ENCODE data around the gene CCNI.
A peak's percentile ranks its signal among the peaks of the same experiment; 100 is the strongest.

CCNI gene

DNA sequence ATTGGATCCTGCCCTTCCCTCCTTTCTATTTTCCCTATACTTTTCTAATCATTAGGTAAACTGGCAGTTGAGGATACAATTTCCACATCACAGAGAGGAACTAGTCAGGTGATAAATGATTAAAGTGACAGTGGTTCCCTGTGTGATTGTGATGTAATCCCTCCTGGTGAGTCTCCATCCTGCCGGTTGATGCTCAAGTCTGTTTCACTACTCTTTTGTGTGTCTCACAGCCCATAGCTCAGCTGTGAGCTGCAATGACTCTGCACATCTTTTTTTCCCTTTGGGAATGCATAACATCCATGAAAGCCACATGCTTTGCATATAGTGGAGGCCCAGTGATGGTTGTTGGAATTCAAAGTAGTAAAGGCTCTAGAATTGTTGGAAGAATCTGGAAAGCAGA is 60.4 kb downstream of the CCNI start:
- H3K4me3 ChIP-seq (ENCODE audit: low read depth, low read length), result no peak overlapping the region
- peak; percentile 84 for DNase-seq (ENCODE audit: low read depth)
- TF ChIP-seq, protein P1, sequence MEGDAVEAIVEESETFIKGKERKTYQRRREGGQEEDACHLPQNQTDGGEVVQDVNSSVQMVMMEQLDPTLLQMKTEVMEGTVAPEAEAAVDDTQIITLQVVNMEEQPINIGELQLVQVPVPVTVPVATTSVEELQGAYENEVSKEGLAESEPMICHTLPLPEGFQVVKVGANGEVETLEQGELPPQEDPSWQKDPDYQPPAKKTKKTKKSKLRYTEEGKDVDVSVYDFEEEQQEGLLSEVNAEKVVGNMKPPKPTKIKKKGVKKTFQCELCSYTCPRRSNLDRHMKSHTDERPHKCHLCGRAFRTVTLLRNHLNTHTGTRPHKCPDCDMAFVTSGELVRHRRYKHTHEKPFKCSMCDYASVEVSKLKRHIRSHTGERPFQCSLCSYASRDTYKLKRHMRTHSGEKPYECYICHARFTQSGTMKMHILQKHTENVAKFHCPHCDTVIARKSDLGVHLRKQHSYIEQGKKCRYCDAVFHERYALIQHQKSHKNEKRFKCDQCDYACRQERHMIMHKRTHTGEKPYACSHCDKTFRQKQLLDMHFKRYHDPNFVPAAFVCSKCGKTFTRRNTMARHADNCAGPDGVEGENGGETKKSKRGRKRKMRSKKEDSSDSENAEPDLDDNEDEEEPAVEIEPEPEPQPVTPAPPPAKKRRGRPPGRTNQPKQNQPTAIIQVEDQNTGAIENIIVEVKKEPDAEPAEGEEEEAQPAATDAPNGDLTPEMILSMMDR (conservative IDR thresholded peaks at IDR 0.05; ENCODE audit: low read depth, low read length), result no peak

DNA sequence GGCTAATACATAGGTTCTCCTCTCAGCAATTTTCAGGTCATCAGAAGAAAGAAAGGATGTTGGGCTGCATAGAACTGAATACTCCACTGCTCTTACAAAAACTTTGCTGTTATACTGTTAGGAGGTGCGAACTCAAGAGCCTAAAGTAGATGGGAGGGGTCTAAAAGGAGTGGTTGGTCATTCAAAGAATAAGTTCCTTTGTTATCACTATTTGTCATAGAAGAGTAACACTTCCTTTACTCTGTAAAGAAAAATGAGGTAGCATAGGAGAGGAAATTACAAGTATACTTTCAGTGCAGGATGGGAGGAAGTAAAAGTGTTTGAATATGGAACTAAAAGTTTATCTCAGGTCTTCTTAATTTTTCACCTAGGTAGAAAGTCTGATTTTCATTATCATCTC is 61.5 kb downstream of the CCNI start:
- DNase-seq (ENCODE audit: low read depth), result no peak
- no peak overlapping the region for H3K4me3 ChIP-seq (ENCODE audit: low read depth, low read length)
- TF ChIP-seq, protein P1 (conservative IDR thresholded peaks at IDR 0.05; ENCODE audit: low read depth, low read length), result no peak

DNA sequence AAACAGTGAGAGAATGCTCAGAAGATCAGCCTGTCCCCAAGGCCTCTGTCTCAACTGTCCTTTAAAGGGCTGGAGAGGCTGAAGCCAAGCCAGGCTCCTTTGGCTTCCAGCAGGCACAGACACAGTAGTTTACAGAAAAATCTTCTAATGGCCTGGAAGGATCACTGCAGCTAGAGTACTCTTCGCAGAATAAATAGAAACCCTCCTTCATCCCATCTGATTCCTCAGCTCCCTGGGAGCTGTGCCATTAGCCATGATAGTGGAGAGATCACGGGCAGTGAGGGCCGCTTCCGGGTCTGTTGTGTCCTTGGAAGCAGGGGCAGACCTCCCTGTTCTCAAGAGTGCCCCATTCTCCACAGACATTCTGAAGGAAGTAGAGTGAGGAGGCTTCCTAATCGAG is 63.1 kb downstream of the CCNI start:
- TF ChIP-seq, protein P1 (conservative IDR thresholded peaks at IDR 0.05; ENCODE audit: low read depth, low read length), result no peak
- no peak overlapping the region for H3K4me3 ChIP-seq (ENCODE audit: low read depth, low read length)
- no peak for DNase-seq (ENCODE audit: low read depth)

DNA sequence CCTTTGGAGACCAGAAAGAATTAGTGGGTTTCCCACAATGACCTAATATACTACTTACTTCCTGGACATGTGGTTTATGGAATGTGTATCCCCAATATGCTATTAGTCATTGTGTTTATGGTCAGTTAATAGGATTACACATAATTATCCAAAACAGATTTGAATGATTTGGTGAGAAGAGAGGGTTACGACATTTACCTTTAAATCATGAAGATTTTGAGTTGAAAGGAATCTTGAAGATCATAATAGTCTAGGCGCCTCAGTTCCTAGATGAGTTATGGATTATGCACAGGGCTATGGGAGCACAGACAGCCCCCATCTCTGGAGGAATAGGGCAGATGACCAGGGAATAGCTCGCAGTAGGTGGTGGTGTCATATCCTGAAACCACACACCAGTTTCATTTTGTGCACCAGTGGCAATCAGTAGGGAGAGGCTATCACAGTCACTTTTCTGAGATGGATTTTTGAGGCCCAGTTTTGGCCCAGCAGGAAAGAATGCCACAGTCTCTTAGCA is 64.9 kb downstream of the CCNI start:
- H3K4me3 ChIP-seq (ENCODE audit: low read depth, low read length), result no peak overlapping the region
- DNase-seq (ENCODE audit: low read depth), result peak; percentile 84
- TF ChIP-seq, protein P1 (conservative IDR thresholded peaks at IDR 0.05; ENCODE audit: low read depth, low read length), result no peak

DNA sequence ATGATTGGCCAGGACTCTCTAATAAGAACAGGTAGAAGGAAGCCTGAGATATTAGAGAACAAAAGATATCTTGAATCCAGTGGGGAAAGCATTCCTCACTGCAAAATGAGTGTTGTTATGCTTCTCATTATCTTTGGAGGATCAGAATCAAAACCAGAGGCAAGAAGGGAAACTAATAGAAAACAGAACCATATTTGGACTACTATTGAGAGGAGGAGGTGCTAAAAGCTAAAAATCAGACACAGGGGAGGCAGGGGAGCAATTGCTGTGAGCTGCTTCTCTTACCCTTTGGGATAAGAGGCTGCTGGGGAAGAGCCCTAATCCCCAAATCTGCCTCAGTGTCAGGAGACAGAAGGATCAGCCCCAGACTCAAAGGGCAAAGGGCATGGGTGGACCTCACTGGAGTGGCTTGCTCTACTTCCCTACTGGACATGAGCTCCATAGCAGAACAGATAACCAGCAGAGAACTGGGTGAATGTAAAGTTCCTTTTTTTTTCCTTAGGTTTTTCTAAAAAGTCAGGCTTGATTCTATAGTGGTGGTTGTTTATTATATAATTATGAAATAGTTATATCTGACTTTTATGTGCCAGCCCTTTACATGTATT is 66.2 kb downstream of the CCNI start:
- DNase-seq (ENCODE audit: low read depth), result no peak
- TF ChIP-seq, protein P1 (conservative IDR thresholded peaks at IDR 0.05; ENCODE audit: low read depth, low read length), result no peak
- H3K4me3 ChIP-seq (ENCODE audit: low read depth, low read length), result no peak overlapping the region

DNA sequence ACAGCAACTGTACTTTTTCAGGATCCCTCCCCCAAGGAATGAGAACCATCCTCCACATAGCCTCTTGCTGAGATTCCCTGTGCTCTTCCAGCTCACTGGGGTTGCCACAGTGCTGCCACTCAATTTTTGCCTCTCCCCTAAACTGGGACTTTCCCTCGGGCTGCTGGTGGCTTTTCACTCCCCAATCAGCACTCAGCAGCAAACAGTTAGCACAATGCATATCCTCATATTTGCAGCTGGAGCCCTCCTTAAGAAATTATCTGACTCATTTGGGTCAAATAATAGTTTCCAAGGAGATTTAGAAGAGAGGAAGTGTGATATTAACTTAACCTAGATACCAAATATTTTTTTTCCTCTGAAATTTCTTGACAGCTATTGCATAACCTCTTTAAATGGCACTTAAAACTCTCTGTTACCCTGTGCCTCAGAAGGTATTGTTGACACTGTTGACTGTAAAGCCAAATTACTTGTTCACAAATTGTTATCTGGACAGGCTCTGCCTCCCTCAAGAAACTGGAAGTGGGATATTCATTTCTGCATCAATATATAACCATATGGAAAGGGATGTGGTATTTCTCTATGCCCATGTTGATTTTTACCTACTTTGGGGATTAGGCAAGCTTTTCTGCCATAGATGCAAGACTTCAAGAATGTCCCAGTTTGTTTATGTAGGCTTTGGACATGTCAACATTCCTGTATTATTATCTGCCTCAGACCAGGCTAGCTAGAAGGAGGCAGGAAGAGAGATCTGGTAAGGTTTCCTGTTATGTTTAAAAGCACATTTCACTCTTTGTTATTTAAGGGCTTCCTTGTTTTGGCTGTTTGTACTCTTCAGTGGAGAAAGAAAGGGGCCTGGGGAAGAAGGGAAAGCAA is 68.2 kb downstream of the CCNI start:
- TF ChIP-seq, protein P1 (conservative IDR thresholded peaks at IDR 0.05; ENCODE audit: low read depth, low read length), result no peak
- peak; percentile 91 for DNase-seq (ENCODE audit: low read depth)
- no peak overlapping the region for H3K4me3 ChIP-seq (ENCODE audit: low read depth, low read length)

All from choroid plexus epithelial cell (primary cell).